ENCODE data around the gene NRXN3.

NRXN3 gene

DNA sequence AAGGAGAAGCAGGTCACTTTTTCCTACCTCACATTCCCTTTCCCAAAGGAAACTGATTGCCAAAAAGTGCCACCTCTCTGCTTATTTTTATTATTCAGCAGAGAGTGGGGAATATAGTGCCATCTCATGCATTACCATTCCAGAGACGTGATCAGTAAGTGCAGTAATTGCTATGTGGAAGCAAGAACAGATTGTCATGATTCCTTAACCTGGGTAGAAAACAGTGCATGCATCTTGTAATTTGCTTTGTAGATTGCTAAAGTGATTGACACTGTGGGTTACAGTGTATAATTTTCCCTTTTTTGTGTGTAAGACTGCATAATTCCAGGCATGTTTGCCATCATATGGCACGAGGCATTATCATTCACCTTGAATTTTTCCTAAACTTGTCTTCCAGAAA lies 1708.6 kb downstream of the NRXN3 start:
- no peak overlapping the region for H3K4me3 ChIP-seq (ENCODE audit: low read depth, low read length)

DNA sequence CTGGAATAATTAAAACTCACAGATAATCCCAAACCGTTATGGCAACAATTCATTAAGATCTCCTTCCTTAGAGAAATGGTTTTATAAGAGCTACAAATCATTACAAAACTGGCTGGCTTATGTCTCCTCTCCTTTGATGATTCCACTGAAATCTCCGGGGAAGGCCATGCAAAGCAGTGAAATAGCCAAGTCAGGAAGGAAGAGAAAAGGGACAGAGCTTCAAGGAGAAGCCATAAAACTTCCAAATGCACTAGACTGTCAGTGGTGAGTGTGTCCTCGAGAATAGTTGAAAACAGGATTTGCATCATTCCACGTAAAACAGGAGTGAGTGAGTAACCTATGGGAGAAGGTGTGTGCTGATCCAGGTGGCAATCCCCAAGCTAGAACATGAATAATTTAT lies 1711.1 kb downstream of the NRXN3 start:
- H3K4me3 ChIP-seq (ENCODE audit: low read depth, low read length): no peak overlapping the region

DNA sequence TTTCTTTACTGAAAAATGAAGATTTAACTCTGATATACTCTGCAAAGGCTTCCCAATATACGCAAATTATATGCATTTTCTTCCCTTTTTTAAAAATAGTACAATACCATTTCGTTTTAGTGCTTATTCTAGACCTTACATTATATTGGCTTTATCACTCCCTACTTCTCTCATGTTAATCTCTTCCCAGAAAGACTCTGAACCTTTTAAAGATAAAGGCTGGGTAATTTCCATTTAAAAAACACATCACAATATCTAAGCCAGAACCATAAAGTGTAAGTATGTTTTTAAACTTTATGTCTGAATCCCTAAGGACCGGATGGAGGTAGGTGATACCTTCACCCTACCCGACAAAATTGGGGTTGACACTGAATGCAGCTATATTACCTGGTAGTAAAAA lies 1720.4 kb downstream of the NRXN3 start:
- H3K4me3 ChIP-seq (ENCODE audit: low read depth, low read length): no peak overlapping the region

DNA sequence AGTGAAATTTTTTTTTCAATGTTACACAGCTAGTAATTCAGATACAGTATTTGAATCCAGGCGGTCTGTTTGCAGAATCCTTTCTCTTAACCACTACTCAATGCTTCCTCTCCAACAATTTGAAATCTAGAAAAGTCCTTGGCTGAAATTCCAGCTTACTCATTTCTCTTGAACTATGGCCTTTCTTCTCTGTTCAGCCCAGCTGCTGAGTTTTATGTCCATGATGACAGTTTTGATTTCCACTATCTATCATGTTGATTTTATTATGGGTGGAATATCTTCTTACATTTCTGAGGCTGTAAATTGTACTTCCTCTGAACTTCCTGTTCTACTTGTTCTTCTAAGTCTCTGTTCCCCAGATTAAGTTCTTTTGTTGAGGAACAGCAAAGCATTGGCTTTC lies 1725.8 kb downstream of the NRXN3 start:
- no peak overlapping the region for H3K4me3 ChIP-seq (ENCODE audit: low read depth, low read length)

DNA sequence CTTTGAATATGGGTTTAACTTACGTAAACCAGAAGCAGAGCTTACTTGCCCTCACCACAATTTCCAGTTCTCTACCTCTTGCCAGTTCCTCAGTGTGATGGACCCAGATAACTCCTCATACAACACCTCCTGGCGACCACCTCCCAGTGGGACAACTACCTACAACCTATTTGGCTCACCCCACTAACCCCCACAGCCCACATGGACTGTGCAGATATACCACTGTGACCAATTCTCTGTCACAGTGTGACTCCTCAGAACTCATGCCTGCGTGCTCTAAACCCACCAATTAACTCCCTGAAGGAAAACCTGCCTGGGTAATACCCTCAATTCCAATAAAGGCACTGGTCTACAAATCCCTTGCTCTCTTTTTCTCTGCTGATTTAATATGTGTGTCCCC lies 1729.4 kb downstream of the NRXN3 start:
- H3K4me3 ChIP-seq (ENCODE audit: low read depth, low read length): no peak overlapping the region

DNA sequence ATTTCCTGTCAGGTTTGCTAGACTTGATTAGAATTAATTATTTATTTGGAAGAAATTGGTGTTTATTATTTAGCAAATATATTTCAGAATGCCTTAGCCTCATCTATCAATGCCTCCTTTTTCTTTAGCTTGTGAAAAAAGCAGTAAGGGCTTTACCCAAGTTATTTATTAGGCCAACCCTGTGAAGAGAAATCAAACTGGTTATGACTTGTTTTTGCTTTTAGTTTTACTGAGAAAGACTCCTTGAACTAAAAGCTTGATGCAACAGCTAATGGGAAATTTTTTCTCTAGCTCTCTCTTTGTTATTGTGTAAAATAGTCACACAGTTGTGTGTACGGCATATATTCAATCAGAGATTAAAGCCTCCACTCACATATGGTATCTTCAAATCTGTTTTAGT lies 1734.3 kb downstream of the NRXN3 start:
- H3K4me3 ChIP-seq (ENCODE audit: low read depth, low read length): no peak overlapping the region

DNA sequence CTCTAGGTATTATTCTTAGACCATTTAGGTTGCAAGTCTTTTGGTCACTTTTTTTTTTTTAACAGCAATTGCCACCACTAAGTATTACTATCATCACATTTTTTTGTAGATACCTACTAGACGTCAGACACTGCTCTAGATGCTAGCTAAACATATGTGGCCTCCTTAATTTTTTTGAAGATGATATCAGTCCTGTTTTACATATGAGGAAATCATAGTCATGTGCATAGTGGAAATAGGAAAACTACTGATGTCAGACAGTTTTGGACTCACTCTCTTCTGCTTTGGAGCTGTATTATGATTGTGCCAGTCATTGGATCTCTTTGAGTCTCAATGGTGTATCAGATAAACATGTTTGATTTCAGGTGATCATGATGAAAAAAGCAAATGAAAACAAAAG lies 1736.8 kb downstream of the NRXN3 start:
- no peak overlapping the region for H3K4me3 ChIP-seq (ENCODE audit: low read depth, low read length)

DNA sequence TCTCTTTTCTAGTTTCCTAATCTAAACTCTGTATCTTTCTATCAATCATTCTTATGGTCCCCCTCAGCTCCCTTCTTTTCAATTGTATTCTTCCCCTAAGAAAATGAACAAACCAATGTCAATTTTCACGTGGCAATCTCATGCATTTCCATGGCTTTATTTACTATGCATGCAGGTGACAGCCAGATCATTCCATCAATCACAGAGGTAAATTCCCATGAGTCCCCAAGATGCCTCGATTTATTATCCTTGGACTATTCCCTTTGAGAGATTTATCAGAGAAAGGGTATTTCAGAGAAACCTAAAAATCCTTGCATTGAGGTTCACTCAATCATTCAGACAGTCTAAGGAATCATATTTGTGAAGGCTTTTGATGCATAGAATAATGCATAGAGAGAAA lies 1739.9 kb downstream of the NRXN3 start:
- H3K4me3 ChIP-seq (ENCODE audit: low read depth, low read length): no peak overlapping the region

DNA sequence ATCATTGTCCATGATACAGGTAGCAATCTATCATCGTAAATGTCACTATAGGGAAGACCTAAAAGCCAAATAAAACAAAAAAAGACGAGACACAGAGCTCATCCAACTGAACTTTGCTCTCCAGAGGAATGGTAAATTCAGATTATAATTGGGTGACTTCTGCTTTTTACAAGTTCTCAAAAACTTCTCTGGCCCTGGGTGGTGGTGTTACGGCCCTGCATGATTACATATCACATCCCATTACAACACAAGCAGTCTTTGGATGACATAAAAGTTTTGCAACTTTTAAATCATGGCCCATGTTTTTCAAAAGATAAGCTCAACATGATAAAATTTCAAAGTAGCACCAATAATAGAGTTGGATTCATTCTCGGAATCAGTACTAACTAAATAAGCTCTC lies 1741.6 kb downstream of the NRXN3 start:
- no peak overlapping the region for H3K4me3 ChIP-seq (ENCODE audit: low read depth, low read length)

DNA sequence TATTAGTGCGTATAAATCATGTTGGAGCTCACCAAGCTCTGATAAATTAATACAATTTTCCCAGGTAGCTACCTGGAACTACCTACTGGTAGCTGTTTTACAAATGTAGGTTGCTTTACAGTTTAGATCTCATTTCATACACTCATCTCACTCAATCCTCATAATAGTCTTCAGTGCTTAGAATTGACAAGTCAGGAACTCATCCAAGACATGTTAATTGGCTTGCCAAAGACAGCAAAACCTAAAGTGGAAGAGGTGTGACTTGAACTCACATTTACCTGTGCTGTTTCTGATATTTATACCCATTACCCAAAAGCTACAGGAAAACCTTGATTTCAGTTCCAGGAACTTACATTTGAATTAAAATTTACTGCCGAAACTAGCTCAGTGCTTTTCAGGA lies 1744.4 kb downstream of the NRXN3 start:
- H3K4me3 ChIP-seq (ENCODE audit: low read depth, low read length): no peak overlapping the region

DNA sequence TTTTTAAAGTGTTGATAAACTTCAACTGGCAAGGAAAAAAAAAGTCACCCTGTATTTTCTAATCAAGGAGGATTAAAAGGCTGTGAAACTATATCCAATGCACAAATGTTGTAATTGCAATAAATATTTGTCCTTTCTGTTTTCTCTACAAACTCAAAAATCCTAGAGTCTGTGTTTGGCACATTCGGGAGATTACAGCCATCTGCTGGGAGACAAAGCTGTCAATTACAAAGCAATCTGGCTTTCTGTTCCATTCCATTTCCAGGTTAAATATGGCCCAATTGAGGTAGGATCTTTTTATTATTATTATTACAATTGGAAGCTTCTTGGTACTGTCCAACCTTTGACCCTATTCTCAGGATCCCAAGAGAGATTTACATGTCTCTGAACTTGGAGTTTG lies 1745.2 kb downstream of the NRXN3 start:
- H3K4me3 ChIP-seq (ENCODE audit: low read depth, low read length): no peak overlapping the region

DNA sequence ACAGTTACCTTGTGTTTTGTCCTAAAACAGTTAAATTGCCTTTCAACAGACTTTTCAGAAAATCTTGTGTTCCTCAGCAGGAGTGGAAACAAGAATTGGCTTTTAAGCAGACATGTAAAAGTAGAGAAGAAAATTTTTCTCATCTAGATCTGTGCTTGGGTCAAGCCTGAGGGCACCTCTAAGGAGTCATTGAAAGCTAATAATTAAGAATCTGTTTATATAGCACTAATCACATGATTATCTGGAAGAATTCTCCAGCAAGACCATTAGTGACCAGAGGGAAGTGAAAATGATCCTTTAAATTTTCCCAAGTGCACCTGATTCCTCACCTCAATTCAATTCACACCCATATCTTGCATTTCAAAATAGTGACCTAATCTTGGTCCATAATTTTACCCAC lies 1746.1 kb downstream of the NRXN3 start:
- no peak overlapping the region for H3K4me3 ChIP-seq (ENCODE audit: low read depth, low read length)

DNA sequence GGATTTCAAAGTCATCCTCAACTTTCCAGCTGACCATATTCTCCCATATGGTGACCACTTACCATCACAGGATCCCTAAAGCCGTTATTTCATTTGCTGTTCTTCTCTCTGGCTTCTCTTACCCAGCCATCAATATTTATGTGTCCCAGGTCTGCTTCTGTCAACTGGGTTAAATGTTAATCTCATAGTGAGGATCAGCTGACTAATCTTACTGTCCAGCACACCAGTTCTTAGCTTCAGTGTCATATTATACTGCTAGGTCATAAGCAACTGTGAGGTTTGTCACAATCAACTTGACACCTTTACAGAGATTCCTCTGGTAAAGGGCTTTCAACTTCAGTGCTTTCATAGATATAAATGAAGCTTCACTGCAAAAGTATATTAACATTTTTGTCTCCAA lies 1746.7 kb downstream of the NRXN3 start:
- no peak overlapping the region for H3K4me3 ChIP-seq (ENCODE audit: low read depth, low read length)

Data from iPS-11a (cell line).